ENCODE measurements around the gene KANK4.

The KANK4 gene

GRCh38 chr1:62281922-62282555, 37.2 kb downstream of the KANK4 start:
- TF ChIP-seq CSDC2 (CRISPR knock-in tag; IDR thresholded peaks at IDR 0.05) (no peak), ISL1 (CRISPR knock-in tag; IDR thresholded peaks at IDR 0.05) (peak; percentile 76)

DNA sequence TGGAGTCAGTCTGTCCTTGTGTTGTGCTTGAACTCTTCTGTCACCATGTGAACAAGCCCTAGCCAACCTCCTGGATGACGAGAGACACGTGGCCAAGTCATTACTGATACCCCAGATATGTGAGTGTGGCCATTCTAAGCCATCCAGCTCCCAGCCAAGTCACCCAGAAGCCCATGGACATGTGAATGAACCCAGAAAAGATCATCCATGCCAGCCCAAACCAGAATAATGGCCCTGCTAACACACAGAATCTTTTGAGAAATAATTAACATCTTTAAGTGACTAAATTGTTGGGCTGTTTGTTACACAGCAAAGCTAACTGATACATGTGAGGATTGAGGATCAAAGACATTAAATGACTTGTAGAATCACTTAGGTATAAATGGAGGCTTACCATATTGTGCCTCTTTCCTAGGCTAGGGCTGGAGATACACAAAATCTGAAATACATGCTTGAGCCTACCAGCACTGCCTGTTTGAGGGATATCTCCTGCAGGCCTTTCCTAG, 38.2 kb downstream of the KANK4 start:
- no peak for TF ChIP-seq TOX (CRISPR knock-in tag; IDR thresholded peaks at IDR 0.05; ENCODE audit: borderline replicate concordance)
- TF ChIP-seq ARNTL (CRISPR knock-in tag; IDR thresholded peaks at IDR 0.05; ENCODE audit: borderline replicate concordance, low read depth), result no peak
- TF ChIP-seq ISL1 (CRISPR knock-in tag; IDR thresholded peaks at IDR 0.05), result no peak
- no peak for TF ChIP-seq ZC3H10 (CRISPR knock-in tag; IDR thresholded peaks at IDR 0.05)
- TF ChIP-seq CREB5 (CRISPR knock-in tag; IDR thresholded peaks at IDR 0.05; ENCODE audit: low read depth), result no peak
- no peak for TF ChIP-seq PPARA (CRISPR knock-in tag; IDR thresholded peaks at IDR 0.05; ENCODE audit: borderline replicate concordance)
- no peak for TF ChIP-seq TSHZ2 (CRISPR knock-in tag; IDR thresholded peaks at IDR 0.05)
- no peak for TF ChIP-seq ZNF565 (CRISPR knock-in tag; conservative IDR thresholded peaks at IDR 0.05; ENCODE audit: low read depth)
- TF ChIP-seq POU6F1 (CRISPR knock-in tag; IDR thresholded peaks at IDR 0.05; ENCODE audit: borderline replicate concordance, low read depth), result no peak
- TF ChIP-seq ZFP30 (CRISPR knock-in tag; IDR thresholded peaks at IDR 0.05), result no peak
- TF ChIP-seq CSDC2 (CRISPR knock-in tag; IDR thresholded peaks at IDR 0.05), result no peak
- TF ChIP-seq BACH2 (CRISPR knock-in tag; IDR thresholded peaks at IDR 0.05; ENCODE audit: borderline replicate concordance), result no peak
- no peak for TF ChIP-seq TCF4 (CRISPR knock-in tag; IDR thresholded peaks at IDR 0.05; ENCODE audit: borderline replicate concordance)
- no peak for TF ChIP-seq ZNF70 (CRISPR knock-in tag; IDR thresholded peaks at IDR 0.05)
- TF ChIP-seq ZFP3 (CRISPR knock-in tag; IDR thresholded peaks at IDR 0.05), result no peak
- no peak for TF ChIP-seq CSRNP3 (CRISPR knock-in tag; IDR thresholded peaks at IDR 0.05)
- TF ChIP-seq SNAI2 (CRISPR knock-in tag; IDR thresholded peaks at IDR 0.05), result no peak
- no peak for TF ChIP-seq GLIS3 (CRISPR knock-in tag; IDR thresholded peaks at IDR 0.05)
- no peak for ATAC-seq

More at GRCh38 chr1:62281922-62282555, 37.2 kb downstream of the KANK4 start:
- no peak for ATAC-seq

GRCh38 chr1:62280150-62280549, 39.1 kb downstream of the KANK4 start:
- no peak for ATAC-seq
- TF ChIP-seq ZFP3 (CRISPR knock-in tag; IDR thresholded peaks at IDR 0.05) (no peak), ZFP30 (CRISPR knock-in tag; IDR thresholded peaks at IDR 0.05) (no peak), BACH2 (CRISPR knock-in tag; IDR thresholded peaks at IDR 0.05; ENCODE audit: borderline replicate concordance) (no peak), TSHZ2 (CRISPR knock-in tag; IDR thresholded peaks at IDR 0.05) (no peak), CSRNP3 (CRISPR knock-in tag; IDR thresholded peaks at IDR 0.05) (no peak), ESRRG (CRISPR knock-in tag; IDR thresholded peaks at IDR 0.05) (no peak), ISL1 (CRISPR knock-in tag; IDR thresholded peaks at IDR 0.05) (no peak), TCF4 (CRISPR knock-in tag; IDR thresholded peaks at IDR 0.05; ENCODE audit: borderline replicate concordance) (no peak), ZNF8 (CRISPR knock-in tag; IDR thresholded peaks at IDR 0.05) (no peak), PPARA (CRISPR knock-in tag; IDR thresholded peaks at IDR 0.05; ENCODE audit: borderline replicate concordance) (no peak)
- TF ChIP-seq, protein P1, sequence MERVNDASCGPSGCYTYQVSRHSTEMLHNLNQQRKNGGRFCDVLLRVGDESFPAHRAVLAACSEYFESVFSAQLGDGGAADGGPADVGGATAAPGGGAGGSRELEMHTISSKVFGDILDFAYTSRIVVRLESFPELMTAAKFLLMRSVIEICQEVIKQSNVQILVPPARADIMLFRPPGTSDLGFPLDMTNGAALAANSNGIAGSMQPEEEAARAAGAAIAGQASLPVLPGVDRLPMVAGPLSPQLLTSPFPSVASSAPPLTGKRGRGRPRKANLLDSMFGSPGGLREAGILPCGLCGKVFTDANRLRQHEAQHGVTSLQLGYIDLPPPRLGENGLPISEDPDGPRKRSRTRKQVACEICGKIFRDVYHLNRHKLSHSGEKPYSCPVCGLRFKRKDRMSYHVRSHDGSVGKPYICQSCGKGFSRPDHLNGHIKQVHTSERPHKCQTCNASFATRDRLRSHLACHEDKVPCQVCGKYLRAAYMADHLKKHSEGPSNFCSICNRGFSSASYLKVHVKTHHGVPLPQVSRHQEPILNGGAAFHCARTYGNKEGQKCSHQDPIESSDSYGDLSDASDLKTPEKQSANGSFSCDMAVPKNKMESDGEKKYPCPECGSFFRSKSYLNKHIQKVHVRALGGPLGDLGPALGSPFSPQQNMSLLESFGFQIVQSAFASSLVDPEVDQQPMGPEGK (CRISPR knock-in tag; IDR thresholded peaks at IDR 0.05; ENCODE audit: borderline replicate concordance), result no peak
